HS-5 (cell line): ENCODE measurements around the gene FFAR3.

Source experiments
- DNase-seq: peaks from one replicate; pipeline ENCODE4 v3.0.0-alpha.2; 2012; ENCODE audit warnings: low read depth

The FFAR3 gene

GRCh38 chr19:35331551-35332214 lies 26.6 kb upstream of the FFAR3 start:
- DNase-seq, result no peak

- DNase-seq, result no peak
These were observed 25.4 kb upstream of the FFAR3 start for GRCh38 chr19:35332817-35333216.

GRCh38 chr19:35334144-35334753 lies 24.0 kb upstream of the FFAR3 start:
- no peak for DNase-seq

- no peak for DNase-seq
These were observed 21.9 kb upstream of the FFAR3 start for GRCh38 chr19:35336166-35336955.

- no peak for DNase-seq
These were observed 20.9 kb upstream of the FFAR3 start for GRCh38 chr19:35337097-35337983.

DNA sequence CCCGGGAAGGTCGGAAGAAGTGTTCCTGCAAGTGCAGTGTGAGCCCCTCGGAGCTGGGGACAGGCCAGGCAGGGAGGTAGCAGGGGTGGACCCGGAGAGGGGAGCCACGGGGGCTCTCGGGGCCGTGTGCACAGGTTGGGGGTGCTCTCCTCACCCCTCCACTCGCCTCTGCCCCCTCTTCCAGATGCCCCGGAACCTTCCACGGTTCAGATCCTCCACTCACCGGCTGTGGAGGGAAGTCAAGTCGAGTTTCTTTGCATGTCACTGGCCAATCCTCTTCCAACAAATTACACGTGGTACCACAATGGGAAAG lies 20.3 kb upstream of the FFAR3 start:
- no peak for DNase-seq

DNA sequence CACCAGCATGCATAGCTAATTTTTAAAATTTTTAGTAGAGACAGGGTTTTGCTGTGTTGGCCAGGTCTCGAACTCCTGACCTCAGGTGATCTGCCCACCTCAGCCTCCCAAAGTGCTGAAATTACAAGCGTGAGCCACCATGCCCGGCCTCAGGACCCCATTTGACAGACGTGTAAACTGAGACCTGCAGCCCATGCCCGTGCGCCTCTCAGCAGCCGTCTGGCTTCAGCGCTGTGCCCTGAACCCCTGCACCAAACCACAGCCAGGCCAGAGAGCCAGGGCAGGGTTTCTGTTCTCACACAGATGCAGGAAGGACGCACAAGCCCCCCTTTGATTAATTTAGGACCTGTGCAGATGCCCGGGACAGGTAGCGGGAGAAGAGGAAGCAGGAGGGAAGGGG lies 17.8 kb upstream of the FFAR3 start:
- DNase-seq, result no peak

DNA sequence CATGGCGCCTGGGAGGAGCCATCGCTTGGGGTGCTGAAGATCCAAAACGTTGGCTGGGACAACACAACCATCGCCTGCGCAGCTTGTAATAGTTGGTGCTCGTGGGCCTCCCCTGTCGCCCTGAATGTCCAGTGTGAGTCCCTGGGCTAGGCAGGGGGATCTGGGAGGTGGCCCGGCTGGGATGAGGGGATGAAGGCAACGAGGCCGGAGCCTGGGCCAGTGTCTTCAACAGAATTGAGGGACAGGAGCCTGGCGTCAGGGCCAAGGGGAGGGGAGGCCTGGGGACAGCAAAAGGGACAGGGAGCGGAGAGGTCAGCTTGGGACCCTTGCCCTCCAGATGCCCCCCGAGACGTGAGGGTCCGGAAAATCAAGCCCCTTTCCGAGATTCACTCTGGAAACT lies 17.3 kb upstream of the FFAR3 start:
- no peak for DNase-seq

DNA sequence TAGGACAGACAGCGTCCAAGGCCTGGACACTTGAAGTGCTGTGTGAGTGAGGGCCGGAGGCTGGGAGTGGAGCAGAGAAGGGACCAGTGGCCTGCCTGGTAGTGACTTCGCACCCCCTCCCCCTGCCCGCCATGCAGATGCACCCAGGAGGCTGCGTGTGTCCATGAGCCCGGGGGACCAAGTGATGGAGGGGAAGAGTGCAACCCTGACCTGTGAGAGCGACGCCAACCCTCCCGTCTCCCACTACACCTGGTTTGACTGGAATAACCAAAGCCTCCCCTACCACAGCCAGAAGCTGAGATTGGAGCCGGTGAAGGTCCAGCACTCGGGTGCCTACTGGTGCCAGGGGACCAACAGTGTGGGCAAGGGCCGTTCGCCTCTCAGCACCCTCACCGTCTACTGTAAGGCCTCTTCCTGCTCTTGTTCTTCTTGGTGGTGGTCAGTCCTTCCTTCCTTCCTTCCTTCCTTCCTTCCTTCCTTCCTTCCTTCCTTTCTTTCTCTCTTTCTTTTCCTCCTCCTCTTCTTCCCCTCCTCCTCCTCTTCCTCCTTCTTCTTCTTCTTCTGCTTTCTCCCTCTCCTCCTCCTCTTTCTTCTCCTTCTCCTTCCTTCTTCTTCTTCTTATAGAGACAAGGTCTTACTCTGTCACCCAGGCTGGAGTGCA lies 16.6 kb upstream of the FFAR3 start:
- DNase-seq, result no peak

DNA sequence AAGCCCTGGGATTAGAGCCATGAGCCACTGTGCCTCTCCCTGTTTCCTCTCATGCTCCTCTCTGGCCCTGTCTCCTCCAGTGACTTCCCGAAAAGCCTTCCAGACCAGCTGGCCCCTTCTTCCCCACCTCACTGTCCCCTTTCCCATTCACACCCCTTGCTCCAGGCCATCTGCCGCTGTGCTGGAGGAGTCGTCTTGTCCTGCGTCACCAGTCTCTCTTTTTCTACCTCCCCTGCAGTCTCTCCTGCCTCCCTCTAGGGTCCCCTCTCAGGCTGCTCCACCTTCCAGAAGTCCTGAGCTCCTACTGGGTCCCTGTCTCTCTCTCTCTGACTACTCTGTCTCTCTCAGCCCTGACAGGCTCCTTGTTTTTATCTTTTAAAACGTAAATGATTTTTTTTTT lies 15.8 kb upstream of the FFAR3 start:
- no peak for DNase-seq

DNA sequence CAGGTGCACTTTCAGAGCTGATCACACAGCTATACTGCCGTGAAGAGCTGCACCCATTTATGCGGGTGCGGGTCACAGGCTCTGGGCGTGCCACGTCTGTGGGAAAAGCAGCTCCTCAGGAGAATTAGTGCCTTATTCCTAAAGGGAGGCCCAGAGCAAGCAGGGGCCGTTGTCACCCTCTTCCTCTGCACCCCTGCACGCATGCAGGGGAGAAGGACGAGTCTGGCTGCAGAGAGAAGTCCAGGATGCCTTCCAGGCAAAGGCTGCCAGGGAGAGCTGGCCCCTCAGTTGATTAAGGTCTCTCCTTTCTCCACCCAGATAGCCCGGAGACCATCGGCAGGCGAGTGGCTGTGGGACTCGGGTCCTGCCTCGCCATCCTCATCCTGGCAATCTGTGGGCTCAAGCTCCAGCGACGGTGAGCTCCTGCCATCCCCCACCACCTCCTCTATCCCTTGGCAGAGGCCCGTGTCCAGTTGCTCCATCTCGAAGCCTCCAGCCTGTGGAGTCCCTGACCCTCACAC lies 13.7 kb upstream of the FFAR3 start:
- DNase-seq, result no peak

DNA sequence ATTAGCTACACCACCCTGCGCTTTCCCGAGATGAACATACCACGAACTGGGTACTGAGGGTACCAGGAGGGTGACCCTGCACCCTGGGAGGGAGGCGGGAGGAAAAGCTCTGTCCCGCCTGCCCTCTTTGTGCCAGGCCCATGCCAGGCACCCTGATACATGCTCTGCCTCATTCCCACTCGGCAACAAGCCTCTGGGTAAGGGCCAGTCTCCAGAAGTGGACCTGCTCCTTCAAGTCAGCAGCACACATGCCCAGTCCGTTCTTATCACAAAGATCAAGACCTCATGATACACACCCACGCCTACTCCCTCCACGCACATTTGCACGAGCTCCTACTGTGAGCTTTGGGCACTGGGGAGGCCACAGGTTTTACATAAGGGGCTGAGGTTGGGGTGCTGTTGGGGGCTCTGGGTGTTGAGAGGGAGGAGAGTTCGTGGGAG lies 12.6 kb upstream of the FFAR3 start:
- DNase-seq, result no peak

DNA sequence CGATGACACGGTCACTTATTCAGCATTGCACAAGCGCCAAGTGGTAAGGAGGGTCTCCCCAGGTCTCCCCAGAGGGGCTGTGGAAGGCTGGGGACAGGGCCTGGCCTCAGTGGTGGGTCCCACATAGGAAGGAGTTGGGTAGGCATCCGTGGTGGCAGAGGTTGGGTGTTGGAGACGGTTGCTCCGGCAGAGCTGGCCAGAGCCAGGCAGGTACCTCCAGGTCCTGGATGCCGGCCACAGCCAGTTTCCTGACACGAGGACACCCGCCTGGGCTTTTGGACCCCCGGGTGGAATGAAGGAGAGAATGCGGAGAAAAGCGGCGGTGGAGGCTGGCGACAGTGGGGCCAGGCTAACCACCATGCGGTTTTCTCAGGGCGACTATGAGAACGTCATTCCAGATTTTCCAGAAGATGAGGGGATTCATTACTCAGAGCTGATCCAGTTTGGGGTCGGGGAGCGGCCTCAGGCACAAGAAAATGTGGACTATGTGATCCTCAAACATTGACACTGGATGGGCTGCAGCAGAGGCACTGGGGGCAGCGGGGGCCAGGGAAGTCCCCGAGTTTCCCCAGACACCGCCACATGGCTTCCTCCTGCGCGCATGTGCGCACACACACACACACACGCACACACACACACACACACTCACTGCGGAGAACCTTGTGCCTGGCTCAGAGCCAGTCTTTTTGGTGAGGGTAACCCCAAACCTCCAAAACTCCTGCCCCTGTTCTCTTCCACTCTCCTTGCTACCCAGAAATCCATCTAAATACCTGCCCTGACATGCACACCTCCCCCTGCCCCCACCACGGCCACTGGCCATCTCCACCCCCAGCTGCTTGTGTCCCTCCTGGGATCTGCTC lies 11.8 kb upstream of the FFAR3 start:
- no peak for DNase-seq

GRCh38 chr19:35347171-35347929 lies 10.9 kb upstream of the FFAR3 start, which contains the start of gene FFAR1:
TSS of gene FFAR1 (plus strand) at chr19:35347902. CDS start at chr19:35351552, 3,650 bp downstream.
- DNase-seq, result no peak

DNA sequence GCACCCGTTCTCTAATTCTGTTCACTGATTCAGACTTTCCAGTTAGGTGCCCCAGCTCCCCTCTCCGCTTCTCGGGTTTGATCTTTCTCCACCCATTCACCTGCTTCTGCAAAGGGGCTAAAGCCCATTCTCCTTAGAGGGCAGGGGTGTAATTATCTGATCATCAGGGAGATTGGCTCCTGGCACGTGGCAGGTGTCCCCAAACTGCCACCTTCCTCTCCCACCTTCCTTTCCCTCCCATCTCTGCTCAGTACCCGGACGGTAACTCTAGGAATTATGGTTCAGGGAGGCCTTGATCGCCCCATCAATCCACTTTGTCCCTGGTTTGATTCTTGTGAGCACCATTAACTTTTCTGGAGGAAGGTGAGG lies 10.3 kb upstream of the FFAR3 start:
- no peak for DNase-seq

- no peak for DNase-seq
These were observed 9.2 kb upstream of the FFAR3 start for GRCh38 chr19:35348911-35349611.

GRCh38 chr19:35349614-35350521 lies 8.4 kb upstream of the FFAR3 start:
- no peak for DNase-seq

DNA sequence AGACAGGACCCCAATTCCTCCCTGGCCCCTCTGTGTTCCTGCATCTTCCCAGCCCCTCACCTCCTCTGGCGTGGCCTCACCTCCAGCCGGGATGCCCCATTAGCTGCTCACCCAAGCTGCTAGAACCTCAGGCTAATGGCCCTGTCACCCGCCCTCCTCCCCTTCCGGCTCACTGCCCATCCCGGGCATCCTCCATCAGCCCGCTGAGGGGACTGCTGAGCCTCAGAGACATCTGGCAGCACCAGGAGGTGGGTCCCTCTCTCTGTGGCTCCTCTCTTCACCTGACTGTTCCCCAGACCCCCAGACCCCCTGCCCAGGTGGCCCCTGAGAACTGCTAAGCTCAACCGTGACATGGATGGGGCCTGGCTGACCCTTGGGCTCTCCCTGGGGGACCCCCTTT lies 7.7 kb upstream of the FFAR3 start:
- no peak for DNase-seq
